Measurements from ENCODE around the gene FOXN3.

FOXN3 gene

GRCh38 chr14:89178800-89179535 is 238.1 kb downstream of the FOXN3 start:
- ChIA-PET POLR2A (no interaction called here), CTCF (interaction anchor here (0.7 to 5.8 kb wide), 5 partner anchors 8 to 628 kb away, joined by 3 to 59 read pairs (median 4); no protein-coding TSS in a partner anchor)
- no peak for DNase-seq (ENCODE audit: extremely low spot score)
- TF ChIP-seq, protein P1, sequence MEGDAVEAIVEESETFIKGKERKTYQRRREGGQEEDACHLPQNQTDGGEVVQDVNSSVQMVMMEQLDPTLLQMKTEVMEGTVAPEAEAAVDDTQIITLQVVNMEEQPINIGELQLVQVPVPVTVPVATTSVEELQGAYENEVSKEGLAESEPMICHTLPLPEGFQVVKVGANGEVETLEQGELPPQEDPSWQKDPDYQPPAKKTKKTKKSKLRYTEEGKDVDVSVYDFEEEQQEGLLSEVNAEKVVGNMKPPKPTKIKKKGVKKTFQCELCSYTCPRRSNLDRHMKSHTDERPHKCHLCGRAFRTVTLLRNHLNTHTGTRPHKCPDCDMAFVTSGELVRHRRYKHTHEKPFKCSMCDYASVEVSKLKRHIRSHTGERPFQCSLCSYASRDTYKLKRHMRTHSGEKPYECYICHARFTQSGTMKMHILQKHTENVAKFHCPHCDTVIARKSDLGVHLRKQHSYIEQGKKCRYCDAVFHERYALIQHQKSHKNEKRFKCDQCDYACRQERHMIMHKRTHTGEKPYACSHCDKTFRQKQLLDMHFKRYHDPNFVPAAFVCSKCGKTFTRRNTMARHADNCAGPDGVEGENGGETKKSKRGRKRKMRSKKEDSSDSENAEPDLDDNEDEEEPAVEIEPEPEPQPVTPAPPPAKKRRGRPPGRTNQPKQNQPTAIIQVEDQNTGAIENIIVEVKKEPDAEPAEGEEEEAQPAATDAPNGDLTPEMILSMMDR (IDR thresholded peaks at IDR 0.05; ENCODE audit: control extremely low read depth, extremely low read depth, low read depth, missing control alignments), result no peak

GRCh38 chr14:89178376-89178775 is 238.7 kb downstream of the FOXN3 start:
- TF ChIP-seq, protein P1 (IDR thresholded peaks at IDR 0.05; ENCODE audit: control extremely low read depth, extremely low read depth, low read depth, missing control alignments), result no peak
- ChIA-PET POLR2A (no interaction called here), CTCF (interaction anchor here (0.7 to 5.8 kb wide), 13 partner anchors 9 to 731 kb away, joined by 3 to 59 read pairs (median 5); no protein-coding TSS in a partner anchor)
- no peak for DNase-seq (ENCODE audit: extremely low spot score)

DNA sequence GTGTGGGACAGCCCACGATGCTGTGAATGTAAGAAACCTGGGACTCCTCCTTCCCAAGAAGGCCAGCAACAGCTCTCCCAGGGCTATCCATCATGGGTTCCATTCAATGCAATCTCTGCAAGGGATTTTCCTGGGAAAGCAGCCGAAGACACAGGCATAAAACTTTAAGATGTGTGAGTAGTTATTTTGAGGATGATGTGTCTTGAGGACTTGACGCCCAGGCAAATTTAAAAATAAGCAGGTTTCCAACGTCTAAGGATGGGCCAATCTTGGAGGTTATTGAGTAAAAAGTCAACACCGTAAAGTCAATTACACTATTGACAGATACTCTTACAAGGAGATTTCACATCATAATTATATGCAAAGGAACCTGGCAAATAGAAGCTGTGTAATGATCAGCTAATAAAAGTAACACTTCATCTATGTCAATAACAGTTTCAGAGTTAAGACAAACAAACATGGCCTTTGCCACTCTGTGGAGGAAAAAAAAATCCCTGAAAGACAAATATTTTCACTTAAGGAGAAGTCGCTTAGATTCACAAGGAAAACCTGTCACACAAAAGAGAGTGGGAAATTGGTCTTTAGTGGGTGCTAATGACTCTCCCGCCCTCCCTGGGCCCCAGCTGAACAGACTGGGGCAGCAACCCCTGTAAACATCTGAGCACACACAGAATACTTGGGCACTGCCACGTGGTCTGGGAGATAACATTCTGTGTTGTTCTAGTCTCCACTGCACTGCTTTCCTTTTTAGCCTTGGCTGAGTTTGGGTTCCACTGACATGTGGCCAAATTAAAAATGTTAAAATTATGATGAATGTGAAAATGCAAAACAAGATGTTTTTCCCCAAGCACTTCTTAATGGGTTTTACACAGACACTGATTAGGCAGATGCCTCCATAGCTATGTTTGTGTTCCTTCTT is 240.9 kb downstream of the FOXN3 start:
- CTCF ChIA-PET, result interaction anchor here (0.8 to 5.8 kb wide), 15 partner anchors 11 to 738 kb away, joined by 3 to 59 read pairs (median 3); no protein-coding TSS in a partner anchor
- POLR2A ChIA-PET, result no interaction called here
- no peak for DNase-seq (ENCODE audit: extremely low spot score)
- TF ChIP-seq, protein P1 (IDR thresholded peaks at IDR 0.05; ENCODE audit: control extremely low read depth, extremely low read depth, low read depth, missing control alignments), result no peak

GRCh38 chr14:89171628-89172027 is 245.4 kb downstream of the FOXN3 start:
- ChIA-PET CTCF (no interaction called here), POLR2A (no interaction called here)
- TF ChIP-seq, protein P1 (IDR thresholded peaks at IDR 0.05; ENCODE audit: control extremely low read depth, extremely low read depth, low read depth, missing control alignments), result no peak
- no peak for DNase-seq (ENCODE audit: extremely low spot score)

DNA sequence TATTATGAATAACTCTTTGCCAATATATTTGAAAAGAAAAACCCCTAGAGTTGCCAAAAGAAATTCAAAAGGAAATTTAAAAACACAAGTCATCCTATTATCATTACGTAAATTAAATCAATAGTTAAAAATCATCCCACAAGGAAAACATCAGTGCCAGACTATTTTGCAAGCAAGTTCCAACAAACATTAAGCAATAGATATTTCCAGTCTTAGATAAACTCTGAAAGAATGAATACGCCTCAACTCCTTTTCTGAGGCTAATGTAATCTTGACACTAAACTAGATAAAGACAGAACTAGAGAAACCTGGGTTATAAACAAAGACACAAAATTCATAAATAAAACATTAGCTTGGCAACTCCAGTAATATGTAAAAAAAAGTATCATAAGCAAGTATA is 245.9 kb downstream of the FOXN3 start:
- CTCF ChIA-PET, result no interaction called here
- POLR2A ChIA-PET, result no interaction called here
- TF ChIP-seq, protein P1 (IDR thresholded peaks at IDR 0.05; ENCODE audit: control extremely low read depth, extremely low read depth, low read depth, missing control alignments), result no peak

DNA sequence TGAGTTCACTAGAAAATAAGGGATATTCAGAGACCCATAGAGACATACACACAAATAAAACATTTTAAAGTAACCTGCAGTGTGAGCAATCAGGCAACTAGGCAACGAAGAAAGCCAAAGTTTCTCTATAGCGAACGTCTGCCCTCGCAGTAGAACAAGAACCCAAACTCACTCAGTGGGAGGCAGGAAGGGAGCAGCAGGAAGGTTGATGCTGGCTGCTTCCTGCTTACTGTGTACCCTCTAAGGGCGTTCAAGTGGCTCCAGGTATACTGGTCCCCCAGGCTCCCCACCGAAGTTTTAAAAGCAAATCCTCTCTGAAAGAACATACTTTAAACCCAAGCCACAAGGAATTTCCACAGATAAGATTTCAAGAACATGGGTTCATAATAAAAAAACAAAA is 249.3 kb downstream of the FOXN3 start:
- DNase-seq (ENCODE audit: extremely low spot score), result no peak
- CTCF ChIA-PET, result interaction anchor here (4.2 kb wide), 1 partner anchor 9 kb away, joined by 59 read pairs; no protein-coding TSS in a partner anchor
- TF ChIP-seq, protein P1 (IDR thresholded peaks at IDR 0.05; ENCODE audit: control extremely low read depth, extremely low read depth, low read depth, missing control alignments), result no peak
- POLR2A ChIA-PET, result no interaction called here

More for the DNA sequence above, 245.9 kb downstream of the FOXN3 start:
- no peak for DNase-seq (ENCODE audit: extremely low spot score)
